Measurements from ENCODE around the gene TSPY4.
"Not testable (repeated sequence)": the region's sequence is repeated elsewhere in the genome, so short reads cannot be mapped to it uniquely, and the experiment has no call there.

TSPY4 gene, protein sequence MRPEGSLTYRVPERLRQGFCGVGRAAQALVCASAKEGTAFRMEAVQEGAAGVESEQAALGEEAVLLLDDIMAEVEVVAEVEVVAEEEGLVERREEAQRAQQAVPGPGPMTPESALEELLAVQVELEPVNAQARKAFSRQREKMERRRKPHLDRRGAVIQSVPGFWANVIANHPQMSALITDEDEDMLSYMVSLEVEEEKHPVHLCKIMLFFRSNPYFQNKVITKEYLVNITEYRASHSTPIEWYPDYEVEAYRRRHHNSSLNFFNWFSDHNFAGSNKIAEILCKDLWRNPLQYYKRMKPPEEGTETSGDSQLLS

DNA sequence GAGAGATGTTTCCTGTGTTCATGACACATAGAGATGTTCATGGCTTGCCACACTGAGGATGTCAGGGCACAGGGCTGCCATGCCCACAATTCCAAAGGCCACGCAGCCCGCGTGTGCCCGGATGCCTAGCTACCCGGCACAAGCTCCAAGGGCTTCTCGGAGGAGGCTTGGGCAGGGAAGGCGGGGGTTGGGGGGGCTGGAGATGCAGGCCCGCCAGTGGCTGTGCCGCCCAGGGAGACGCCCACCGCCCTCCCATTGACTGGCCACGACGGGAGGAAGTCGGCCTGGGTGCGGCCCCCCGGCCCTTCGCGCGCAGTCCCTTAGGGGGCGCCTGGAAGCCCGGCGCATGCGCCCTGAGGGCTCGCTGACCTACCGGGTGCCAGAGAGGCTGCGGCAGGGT lies at the start of gene TSPY4:
Gene TSPY4 (plus strand): TSS at position 301 of the 400 bp plus-strand sequence. CDS start 46 bp downstream, at position 347.
- H3K4me3 ChIP-seq (ENCODE audit: low read depth, low read length): not testable (repeated sequence)

- TF ChIP-seq, protein P1, sequence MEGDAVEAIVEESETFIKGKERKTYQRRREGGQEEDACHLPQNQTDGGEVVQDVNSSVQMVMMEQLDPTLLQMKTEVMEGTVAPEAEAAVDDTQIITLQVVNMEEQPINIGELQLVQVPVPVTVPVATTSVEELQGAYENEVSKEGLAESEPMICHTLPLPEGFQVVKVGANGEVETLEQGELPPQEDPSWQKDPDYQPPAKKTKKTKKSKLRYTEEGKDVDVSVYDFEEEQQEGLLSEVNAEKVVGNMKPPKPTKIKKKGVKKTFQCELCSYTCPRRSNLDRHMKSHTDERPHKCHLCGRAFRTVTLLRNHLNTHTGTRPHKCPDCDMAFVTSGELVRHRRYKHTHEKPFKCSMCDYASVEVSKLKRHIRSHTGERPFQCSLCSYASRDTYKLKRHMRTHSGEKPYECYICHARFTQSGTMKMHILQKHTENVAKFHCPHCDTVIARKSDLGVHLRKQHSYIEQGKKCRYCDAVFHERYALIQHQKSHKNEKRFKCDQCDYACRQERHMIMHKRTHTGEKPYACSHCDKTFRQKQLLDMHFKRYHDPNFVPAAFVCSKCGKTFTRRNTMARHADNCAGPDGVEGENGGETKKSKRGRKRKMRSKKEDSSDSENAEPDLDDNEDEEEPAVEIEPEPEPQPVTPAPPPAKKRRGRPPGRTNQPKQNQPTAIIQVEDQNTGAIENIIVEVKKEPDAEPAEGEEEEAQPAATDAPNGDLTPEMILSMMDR (IDR thresholded peaks at IDR 0.05; ENCODE audit: low read depth, low read length): no peak
Measured at GRCh38 chrY:9320996-9321395, 16.3 kb upstream of the TSPY4 start.

GRCh38 chrY:9357497-9357896 lies 20.2 kb downstream of the TSPY4 start, which contains the start of gene TSPY8:
TSS of gene TSPY8 (plus strand) at chrY:9357797. CDS start at chrY:9357843, 46 bp downstream.
- not testable (repeated sequence) for H3K4me3 ChIP-seq (ENCODE audit: low read depth, low read length)

More at GRCh38 chrY:9320996-9321395, 16.3 kb upstream of the TSPY4 start:
- no peak overlapping the region for H3K4me3 ChIP-seq (ENCODE audit: low read depth, low read length)

Measured in WI38 (cell line).